NCI-H128 (cell line): ENCODE results near the gene MIEF1.
"Not testable (repeated sequence)": the region's sequence is repeated elsewhere in the genome, so short reads cannot be mapped to it uniquely, and the experiment has no call there.

Experiments
- DNase-seq: peaks from one replicate; lab custom pipeline; 2025; ENCODE audit not compliant: unreplicated experiment; lab: John Stamatoyannopoulos, UW

MIEF1 gene

DNA sequence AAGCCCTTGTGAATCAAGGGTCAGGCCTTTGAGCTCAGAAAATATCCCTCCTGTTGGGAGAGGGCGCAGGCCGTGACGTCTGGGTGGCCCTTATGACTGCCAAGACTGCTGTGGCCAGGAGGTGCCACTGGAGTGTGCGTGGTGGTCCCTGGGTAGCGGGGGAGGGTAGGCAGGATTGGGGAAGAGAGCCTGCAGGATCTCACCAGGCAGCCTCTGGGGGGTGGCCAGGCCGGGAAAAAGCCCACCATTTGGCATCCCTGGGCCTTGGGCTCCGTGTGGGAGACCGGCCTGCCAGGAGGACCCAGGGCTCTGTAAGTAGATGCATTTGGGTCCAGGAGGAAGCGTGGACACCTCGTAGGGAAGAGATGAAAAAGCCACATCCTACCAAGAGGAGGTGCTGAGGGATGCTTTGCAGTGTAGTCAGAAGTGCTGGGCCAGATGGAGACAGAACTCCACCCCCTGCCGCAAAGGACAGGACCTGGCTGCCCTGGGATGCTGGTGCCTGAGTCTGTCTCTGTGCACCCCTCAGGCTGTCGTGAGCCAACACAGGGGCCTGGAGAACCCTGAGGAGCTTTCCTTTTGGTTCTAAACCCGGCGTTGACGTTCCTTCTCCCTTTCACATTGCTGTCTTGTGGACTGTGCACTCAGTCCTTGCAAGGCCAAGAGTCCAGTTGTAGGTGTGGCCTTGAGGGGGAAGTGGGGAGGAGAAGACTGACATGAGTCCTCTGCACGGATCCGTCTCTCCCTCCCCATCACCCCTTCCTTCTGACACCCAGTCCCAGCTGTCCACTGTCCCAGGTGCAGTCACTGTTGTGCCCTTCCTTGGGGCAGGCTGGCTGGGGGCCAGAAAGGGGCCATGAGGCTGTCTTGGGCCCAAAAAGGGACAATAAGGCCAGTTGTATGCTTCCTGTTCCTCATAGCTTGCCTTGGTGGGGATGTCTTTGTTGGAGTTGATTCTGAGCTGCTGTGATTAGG is 12.7 kb upstream of the MIEF1 start:
- DNase-seq, result no peak

DNA sequence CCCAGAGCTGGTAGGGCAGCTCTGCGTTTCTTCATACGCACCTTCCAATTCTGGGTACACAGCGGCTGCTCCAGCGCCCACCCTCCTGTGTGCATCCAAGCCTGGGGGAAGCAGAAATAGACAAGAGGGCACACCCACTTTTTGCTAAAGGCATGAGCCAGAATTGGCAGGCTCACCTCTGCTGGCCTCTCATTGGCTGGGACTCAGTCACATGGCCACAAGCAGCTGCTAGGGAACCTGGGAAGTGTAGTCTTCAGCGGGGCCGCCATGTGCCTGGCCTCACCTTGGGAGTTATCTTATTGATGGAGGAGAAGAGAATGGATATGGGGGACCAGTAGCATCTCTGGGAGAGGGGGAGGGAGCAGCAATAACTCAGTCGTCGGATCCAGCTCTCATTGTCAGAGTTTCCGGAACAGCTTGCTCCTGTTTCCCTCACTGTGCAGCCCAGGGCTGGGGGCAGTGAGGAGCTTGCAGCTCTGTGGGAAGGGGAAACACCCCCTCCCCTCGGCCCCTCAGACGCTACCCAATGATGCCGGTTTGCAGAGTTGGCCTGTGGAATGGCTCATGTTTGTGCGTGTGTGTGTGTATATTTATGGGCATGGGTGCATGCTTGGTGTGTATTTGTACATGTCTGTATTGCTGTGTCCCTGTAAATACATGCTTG is 11.8 kb upstream of the MIEF1 start:
- DNase-seq, result no peak

DNA sequence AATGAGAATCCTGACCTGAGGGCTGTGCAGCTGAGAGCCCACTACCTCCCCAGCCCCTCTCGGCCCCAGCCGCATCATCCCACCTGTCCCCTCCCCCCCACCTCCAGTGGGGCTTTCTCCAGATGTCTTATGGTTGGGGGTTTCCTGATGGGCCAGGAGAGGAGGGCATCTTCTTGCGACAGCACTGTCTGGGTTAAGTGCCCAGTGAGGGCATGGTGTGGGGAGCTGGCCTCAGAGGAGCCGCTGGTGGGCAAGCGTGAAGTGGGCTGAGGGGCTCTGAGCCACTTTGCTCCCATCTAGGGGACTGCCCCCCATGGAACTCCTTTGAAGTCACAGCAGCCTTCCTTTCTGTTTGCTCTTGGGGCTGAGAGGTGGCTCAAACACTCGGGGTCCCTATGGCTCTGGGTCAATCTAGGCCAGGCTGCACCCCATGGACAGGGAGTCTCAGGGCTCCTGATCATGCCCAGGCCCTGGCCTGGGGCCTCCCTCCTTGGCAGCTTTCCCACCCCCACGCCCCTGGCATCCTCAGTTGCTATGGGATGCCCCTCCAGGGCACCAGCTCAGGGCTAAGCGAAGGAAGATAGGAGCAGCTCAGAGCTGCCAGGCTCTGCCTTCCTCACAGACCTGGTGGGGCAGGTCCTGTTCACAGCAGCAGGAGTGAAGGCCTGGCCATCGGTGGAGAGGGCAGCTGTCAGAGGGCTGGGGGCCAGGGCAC is 11.0 kb upstream of the MIEF1 start:
- DNase-seq, result no peak

DNA sequence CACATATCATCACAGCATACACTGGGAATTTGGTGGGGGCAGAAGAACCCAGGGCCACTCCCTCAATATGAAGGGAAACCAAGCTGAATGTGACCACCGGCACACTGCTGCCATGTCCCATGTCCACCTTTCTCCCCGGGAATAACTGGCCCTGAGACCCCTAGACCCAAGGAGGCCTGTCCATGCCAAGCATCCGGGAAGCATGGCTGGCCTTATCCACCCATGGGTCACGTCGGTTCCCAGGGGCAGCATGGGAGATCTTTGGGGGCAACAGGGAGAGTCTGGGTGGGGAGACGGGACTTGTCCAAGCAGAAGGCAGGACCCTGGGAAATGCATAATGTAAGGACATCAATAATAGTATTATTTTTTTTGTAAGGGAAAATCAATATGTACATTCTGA is 10.4 kb upstream of the MIEF1 start:
- no peak for DNase-seq

DNA sequence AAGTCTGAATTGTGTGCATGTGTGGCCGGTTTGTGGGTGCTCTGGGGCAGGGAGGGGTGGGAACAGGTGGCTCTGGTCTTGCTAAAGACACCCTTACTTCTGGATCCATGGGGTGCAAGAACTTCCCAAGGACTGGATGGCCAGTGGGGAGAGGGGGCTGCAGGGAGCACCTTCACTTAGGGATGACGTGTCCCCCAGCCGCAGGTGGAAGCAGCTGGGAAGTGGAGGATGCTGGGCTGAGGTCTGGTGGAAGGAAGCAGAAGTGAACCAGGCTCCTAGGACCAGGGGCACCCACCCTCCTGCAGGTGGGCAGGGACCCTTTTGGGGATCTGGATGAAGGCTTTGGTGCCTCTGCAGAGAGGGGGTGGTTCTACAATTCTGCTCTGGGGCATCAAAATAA is 9.9 kb upstream of the MIEF1 start:
- DNase-seq, result no peak

DNA sequence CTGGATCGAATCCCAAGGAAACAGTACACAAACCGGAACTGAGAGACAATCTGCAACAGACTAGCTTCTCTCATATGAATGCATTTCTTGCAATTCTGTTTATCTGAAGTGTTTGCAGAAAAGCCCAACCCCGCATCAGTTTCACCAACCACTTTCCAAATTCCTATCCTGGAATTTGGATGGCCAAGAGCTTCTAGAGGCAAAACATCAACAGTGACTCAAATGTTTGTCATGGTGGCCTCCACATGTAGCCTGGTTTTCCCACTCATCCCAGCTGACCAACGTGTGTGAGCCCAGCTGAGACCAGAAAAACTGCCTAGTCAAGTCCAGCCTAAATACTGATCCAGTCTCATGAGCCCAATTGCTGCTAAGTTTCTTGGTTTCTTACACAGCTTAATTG is 8.3 kb upstream of the MIEF1 start:
- DNase-seq, result no peak

DNA sequence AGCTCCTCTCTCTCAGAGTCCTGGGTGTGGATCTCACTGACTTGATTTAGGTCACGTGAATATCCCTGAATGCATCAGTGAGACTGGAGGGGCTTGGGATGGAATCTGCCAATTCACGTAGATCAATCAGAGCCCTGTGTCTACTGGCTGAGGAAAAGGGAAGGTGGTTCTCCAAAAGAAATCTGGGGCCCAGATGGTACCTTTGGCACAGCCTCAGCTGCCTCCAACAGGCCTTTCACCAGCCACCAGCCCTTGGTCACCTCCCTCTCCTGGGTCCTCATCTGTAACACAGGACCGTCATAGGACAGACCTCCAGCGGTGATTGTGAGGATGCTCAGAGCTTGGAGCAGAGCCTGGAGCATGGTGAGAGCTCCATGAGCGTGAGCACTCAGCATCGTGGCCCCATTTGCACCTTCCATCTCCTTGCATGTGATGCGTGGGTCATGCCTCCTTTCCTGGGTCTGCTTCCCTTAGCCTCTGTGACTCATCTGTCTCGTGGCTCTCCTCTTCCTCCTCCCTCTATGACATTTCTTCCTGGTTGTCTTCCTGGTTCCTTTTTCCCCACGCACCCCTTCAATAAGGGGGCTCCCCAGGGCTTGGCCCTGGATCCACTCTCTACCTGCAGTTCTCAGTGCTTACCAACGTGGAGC is 7.5 kb upstream of the MIEF1 start:
- DNase-seq, result no peak

DNA sequence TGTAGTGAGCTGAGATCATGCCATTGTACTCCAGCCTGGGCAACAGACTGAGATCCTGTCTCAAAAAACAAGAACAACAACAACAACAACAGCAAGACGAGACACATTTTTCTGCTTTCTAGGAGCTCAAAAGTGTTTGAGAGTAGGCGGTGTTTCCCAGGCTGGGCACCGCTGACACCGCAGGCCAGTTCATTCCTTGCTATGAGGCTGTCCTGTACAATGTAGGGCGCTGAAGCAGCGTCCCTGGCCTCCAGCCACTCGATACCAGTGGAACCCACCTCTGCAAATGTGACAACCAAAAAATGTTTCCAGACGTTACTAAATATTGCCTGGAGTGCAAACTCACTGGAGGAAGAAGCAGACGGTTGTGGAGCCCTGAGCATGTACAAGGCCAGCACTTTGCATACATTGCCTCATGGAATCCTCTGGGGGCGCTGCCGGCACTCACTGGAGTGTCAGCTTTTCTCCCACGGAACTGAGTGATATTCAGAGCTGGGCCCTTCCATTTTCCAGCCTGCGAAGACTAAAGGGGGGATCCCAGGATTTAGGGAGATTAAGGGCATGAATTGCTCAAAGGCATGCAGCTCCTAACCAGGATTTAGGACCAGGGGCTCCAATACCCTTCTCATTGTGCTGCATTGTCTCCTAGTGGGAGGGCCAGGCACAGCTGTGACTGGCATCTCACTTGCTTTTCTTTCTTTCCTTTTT is 5.8 kb upstream of the MIEF1 start:
- no peak for DNase-seq

DNA sequence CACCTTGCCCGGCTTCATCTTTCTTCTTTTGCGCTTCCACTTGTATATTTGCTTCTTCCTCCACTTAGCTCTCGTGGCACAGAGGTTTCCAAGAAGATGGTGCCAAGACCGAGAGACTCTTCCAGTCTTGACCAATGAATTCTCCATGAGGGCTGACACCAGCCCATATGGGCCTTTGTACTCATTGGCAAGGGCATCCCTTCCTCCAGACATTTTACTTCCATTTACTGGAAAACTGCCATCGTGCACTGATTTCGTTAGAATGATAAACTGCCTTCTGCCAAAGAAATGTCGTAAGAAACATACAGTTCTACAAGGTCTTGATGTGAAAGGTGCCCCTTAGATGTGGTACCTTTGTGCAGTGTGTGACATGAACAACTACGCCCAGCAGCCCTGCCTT is 4.7 kb upstream of the MIEF1 start:
- no peak for DNase-seq

DNA sequence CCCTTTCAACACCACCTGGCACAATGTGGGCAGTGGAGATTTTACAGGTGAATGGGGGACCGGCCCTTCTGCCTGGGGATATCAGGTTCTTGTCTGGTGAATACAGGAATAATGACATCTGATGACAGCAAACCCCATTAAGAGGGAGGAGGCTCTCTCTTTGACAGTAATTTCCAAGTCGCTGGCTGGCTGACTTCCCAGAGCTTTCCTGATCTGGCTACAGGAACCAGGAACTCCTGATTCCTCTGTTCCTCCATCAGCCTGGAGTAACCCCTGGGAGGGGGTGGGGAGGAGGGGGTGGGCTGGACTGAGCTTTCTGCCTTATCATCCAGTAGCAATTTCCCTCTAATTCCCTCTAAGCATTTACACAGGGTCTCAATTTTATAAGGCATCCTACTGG is 3.7 kb upstream of the MIEF1 start:
- DNase-seq, result no peak

DNA sequence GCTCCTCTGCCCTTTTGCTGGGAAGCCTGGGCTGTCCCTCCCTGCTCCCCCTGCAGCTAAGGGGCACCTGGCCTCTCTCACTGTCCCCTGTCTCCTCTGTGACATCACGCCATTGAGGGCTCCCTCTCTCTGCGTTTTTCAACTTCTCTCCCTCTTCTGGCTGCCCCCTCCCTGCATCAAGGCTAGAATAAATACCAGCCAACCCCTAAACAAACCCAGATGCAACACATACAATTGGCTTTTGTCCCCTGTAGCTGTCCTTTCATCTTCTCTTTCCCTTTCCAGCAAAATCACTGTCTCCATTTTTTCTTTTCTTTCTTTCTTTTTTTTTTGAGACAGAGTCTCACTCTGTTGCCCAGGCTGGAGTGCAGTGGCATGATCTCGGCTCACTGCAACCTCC is 3.3 kb upstream of the MIEF1 start:
- DNase-seq, result no peak

DNA sequence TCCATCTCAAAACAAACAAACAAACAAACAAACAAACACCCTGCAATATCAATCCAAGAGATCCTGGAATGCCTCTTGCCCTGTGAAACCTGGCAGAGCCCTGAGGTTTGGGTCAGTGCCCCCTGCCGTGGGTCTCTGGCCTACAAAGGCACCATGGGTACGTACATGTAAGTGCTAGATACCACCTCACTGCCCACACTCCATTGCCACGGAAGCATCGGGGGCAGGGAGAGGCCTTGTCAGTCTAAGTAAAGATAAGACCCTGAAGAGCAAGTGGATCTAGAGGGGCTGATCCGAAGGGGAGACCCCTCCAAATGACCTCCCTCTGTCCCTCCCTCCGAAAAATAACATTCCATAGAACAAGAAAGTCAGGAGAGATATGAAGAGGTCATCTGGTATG is 2.0 kb upstream of the MIEF1 start:
- DNase-seq, result no peak

DNA sequence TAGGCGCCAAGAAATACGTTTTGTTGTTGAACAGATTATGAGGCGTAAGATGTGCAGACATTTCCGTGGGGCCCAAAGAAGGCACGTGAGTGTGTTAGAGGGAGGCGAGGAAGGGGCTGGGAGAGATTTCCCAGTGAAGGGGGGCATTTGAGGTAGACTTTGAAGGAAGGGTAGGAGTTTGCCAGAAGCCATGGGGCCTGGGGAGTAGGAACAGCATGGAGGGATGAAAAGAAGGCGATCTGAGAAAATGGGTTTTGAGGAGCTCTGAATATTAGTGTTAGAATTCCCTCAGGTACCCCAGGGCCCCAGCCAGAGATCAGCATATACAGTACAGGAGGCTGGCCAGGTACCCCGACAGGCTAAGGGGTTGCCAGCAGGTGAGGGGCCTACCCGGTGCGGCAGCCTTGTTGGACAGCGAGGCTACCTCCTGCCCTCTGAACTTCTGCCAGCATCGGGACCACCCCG is 414 bp upstream of the MIEF1 start:
- DNase-seq, result no peak

DNA sequence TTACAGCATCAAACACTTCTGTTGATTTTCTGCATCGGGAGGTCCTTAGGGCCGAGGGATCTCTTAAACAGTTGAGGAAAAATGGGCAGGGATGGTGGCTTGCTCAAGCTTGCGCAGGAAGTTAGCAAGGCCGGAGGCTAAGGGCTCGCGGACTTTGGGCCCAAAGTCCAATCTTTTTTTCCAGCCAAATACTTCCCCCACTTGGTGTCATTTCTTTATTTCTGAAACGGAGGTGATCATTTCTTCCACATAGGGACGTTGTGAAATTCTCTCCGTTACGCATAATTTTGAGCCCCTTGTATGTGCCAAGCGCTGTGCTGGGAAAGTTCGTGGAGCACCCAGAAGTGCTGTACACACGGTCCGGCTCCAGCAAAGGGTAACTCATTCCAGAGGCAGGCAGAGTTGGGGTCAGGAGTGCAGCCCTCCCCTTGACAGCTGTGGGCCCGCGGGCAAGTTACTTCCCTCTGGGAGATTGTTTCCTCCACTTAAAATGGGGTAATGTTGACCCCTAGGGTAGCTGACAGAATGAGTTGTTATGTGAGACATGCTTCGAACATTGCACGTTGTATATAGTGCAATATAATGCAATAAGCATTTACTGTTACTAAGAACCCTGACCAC is 809 bp downstream of the MIEF1 start:
- DNase-seq, result no peak

DNA sequence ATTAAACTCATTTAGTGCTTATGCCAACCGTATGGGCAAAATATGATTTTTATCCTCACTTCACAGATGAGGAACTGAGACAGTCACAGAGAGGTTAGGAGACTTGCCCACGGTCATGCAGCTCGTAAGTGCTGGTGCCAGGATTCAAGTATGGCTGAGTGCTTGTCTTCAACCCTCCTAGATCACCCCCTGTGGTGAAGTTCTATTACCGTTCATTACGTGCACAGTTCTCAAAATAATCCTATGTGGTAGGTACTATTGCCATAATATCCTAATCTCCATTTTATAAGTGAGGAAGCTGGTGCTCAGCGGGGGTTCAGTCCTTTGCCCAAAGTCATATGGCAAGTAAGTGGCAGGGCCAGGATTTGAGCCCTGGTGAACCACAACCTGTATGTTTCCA is 1.5 kb downstream of the MIEF1 start:
- no peak for DNase-seq

DNA sequence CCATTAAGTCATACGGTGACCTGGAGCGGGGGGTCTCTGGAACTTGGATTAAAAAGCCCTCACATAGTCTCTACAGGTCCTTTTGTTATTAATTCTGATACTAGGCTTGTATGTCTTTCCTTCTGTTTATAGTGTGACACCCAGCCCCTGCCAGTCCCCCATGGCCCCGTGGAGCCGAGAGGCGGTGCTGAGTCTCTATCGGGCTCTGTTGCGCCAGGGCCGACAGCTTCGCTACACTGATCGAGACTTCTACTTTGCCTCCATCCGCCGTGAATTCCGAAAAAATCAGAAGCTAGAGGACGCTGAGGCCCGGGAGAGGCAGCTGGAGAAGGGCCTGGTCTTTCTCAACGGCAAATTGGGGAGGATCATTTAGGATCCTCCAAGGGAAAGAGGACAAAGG is 2.0 kb downstream of the MIEF1 start:
- DNase-seq, result no peak

DNA sequence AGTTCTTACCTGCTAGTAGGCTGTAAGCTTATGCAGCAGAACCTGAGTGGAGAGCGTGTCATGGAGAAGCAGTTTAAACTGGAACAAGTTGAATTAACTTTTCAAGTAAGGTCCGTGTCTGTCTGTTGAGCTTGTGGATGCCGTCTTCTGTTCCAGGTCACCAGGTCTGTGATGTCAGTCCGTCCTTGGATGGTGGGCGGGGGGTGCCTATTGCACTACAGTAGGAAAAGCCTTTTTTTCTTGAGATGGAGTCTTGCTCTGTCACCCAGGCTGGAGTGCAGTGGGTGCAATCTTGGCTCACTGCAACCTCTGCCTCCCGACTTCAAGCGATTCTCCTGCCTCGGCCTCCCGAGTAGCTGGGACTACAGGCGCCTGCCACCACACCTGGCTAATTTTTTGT is 4.9 kb downstream of the MIEF1 start:
- not testable (repeated sequence) for DNase-seq

DNA sequence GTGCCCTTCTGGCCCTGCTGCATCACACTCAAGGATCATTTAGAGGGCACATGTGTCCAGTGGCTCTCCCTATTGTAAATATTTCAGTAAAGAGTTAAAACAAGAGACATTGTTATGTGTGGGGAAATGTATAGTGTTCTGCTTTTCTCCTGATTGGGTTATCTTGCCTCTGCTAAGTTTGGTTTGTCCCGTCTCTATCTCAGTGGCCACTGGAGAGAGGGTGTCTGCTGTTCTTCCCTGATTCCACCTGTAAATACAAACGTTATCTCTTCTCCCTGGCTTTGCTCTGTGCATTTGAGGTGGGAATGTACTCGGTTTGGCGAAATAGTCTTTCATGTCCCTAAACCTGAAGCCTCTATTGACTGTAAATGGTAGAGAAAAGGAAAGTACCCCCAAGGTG is 6.3 kb downstream of the MIEF1 start:
- DNase-seq, result no peak

DNA sequence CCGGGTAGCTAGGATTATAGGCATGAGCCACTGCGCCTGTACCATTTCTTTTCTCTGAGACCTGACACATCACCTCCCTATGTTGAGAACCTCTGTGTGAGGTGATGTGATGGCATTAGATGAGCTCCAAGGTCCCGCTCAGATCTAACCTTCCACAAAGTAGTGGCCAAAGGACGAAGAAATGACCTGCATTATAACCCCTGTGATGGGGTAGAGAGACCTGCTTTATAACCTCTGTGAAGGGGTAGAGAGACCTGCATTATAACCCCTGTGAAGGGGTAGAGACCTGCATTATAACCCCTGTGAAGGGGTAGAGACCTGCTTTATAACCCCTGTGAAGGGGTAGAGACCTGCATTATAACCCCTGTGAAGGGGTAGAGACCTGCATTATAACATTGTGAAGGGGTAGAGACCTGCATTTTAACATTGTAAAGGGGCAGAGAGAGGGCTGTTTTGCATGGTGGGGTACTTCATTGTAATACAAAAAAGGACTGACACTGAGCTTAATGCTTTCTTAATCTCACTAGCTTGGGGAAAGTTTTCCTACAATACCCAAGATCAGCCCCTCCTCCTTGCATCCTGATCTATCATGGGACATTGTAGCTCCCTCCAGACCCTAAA is 8.5 kb downstream of the MIEF1 start:
- DNase-seq, result no peak

DNA sequence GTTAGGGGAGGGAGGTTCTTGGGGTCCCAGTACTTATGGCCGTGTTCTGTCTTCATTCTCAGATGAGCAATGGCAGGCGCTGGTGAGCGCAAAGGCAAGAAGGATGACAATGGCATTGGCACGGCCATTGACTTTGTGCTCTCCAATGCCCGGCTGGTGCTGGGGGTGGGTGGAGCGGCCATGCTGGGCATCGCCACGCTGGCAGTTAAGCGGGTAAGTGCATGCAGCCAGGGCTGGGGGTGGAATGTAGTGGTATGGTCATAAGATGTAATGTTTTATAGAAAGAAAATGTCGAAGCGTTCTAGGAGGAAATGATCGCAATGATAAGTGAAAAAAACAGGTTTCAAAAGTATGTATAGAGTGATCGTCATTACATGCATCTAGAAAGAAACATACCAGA is 9.1 kb downstream of the MIEF1 start:
- no peak for DNase-seq
